Glutamatergic neuron (in vitro differentiated cells): Measurements from ENCODE around the gene PZP. TPM values are rescaled to one million over a fixed set of nuclear protein-coding genes. Genes with fewer than 3 reads are reported as not detected.
A peak's percentile ranks its signal among the peaks of the same experiment; 100 is the strongest.
"Not testable (repeated sequence)": the region's sequence is repeated elsewhere in the genome, so short reads cannot be mapped to it uniquely, and the experiment has no call there.

Source experiments
- DNase-seq: peaks from one replicate; pipeline ENCODE4 v3.0.0; 2022
- H3K27ac Mint-ChIP-seq: one replicate; pipeline ENCODE4 v1.8.0; 2020; ENCODE audit warnings: mild to moderate bottlenecking, mixed read lengths, inconsistent platforms; ENCODE audit not compliant: unreplicated experiment
- H3K27me3 Mint-ChIP-seq: one replicate; pipeline ENCODE4 v1.8.0; 2020; ENCODE audit warnings: mild to moderate bottlenecking, moderate library complexity, mixed read lengths, inconsistent platforms; ENCODE audit not compliant: unreplicated experiment
- H3K36me3 Mint-ChIP-seq: one replicate; pipeline ENCODE4 v1.8.0; 2020; ENCODE audit warnings: mild to moderate bottlenecking, mixed read lengths, inconsistent platforms; ENCODE audit not compliant: unreplicated experiment
- H3K4me1 Mint-ChIP-seq: one replicate; pipeline ENCODE4 v1.8.0; 2020; ENCODE audit warnings: mild to moderate bottlenecking, low read depth, mixed read lengths, inconsistent platforms; ENCODE audit not compliant: unreplicated experiment
- H3K4me3 Mint-ChIP-seq: one replicate; pipeline ENCODE4 v1.8.0; 2020; ENCODE audit warnings: mild to moderate bottlenecking, mixed read lengths, inconsistent platforms; ENCODE audit not compliant: unreplicated experiment
- H3K9me3 Mint-ChIP-seq: one replicate; pipeline ENCODE4 v1.8.0; 2020; ENCODE audit warnings: mild to moderate bottlenecking, moderate library complexity, mixed read lengths, inconsistent platforms; ENCODE audit not compliant: unreplicated experiment
- CTCF ChIP-seq: fragments of 200-600 bp; sonication (generic); IDR thresholded peaks from one replicate; pipeline ENCODE4 v1.5.0; 2021; ENCODE audit not compliant: partially characterized antibody, unreplicated experiment
- total RNA-seq: library from RNA; stranded (reverse); fragmentation: NEBNext Ultra II Directional; extraction: Animal tissue kit (Norgen Biotek cat#: 25700); gene quantifications from one replicate; pipeline ENCODE4 v1.2.1, GENCODE V29; 2021; ENCODE audit not compliant: unreplicated experiment

Gene PZP
- total RNA-seq, 1 donor from 2014 or later = not detected

GRCh38 chr12:9240776-9241175 lies 32.6 kb upstream of the PZP start:
- no peak for TF ChIP-seq CTCF
- Mint-ChIP-seq H3K4me1 (no peaks in the 10 kb centered on the region), H3K9me3 (no peaks in the 10 kb centered on the region), H3K27ac (no peak overlapping the region), H3K36me3 (no peaks in the 10 kb centered on the region), H3K27me3 (peaks cover 2% of the 10 kb centered on the region), H3K4me3 (no peak overlapping the region)
- no peak for DNase-seq

DNA sequence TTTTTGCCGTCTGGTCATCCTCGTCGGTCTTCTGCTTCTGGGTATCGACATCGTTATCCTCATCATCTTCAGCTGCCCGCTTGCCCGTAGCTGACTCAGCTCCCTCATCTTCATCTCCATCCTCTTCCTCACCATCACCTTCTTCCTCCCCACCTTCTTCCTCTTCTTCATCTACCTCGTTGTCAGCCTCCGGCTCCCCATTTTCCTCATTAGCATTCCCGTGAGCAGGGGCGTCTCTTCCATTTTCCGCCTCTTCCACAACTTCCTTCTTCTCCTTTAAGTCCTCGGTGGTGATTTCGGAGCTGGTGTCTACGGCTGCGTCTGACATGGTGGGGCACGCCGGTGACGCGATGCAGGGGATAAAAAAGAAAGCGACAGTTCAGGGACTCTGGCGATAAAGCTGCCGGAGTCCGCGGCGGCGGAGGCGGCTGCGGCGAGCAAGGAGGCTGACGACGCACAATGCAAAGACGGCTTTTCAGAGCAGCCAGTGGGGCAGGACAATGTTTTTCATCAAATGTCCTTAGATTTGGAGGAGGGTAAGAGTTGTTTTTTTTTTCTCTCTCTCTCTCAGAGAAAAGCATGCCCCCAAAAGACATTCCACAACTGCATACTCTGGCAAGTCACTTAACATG lies 31.9 kb upstream of the PZP start:
- not testable (repeated sequence) for H3K9me3 Mint-ChIP-seq, H3K27me3 Mint-ChIP-seq, H3K4me1 Mint-ChIP-seq, H3K36me3 Mint-ChIP-seq, DNase-seq, H3K27ac Mint-ChIP-seq
- H3K4me3 Mint-ChIP-seq = peak overlapping the region; percentile 44

GRCh38 chr12:9237286-9237685 lies 29.1 kb upstream of the PZP start:
- no peaks in the 10 kb centered on the region for H3K4me1 Mint-ChIP-seq
- H3K27me3 Mint-ChIP-seq = peaks cover 2% of the 10 kb centered on the region
- no peak for TF ChIP-seq CTCF
- no peak overlapping the region for H3K4me3 Mint-ChIP-seq
- no peak overlapping the region for H3K27ac Mint-ChIP-seq
- DNase-seq = no peak
- no peaks in the 10 kb centered on the region for H3K9me3 Mint-ChIP-seq
- no peaks in the 10 kb centered on the region for H3K36me3 Mint-ChIP-seq

- Mint-ChIP-seq H3K36me3 (no peaks in the 10 kb centered on the region), H3K27ac (no peak overlapping the region), H3K4me1 (no peaks in the 10 kb centered on the region), H3K9me3 (no peaks in the 10 kb centered on the region), H3K4me3 (no peak overlapping the region), H3K27me3 (no peaks in the 10 kb centered on the region)
- TF ChIP-seq CTCF = no peak
- no peak for DNase-seq
Observed at GRCh38 chr12:9235519-9235918, 27.3 kb upstream of the PZP start.

- H3K9me3 Mint-ChIP-seq = no peaks in the 10 kb centered on the region
- no peak for DNase-seq
- H3K4me1 Mint-ChIP-seq = no peaks in the 10 kb centered on the region
- no peak for TF ChIP-seq CTCF
- H3K27me3 Mint-ChIP-seq = no peaks in the 10 kb centered on the region
- H3K4me3 Mint-ChIP-seq = no peak overlapping the region
- H3K27ac Mint-ChIP-seq = no peak overlapping the region
- peaks cover 4% of the 10 kb centered on the region for H3K36me3 Mint-ChIP-seq
Observed at GRCh38 chr12:9227950-9228349, 19.8 kb upstream of the PZP start.

DNA sequence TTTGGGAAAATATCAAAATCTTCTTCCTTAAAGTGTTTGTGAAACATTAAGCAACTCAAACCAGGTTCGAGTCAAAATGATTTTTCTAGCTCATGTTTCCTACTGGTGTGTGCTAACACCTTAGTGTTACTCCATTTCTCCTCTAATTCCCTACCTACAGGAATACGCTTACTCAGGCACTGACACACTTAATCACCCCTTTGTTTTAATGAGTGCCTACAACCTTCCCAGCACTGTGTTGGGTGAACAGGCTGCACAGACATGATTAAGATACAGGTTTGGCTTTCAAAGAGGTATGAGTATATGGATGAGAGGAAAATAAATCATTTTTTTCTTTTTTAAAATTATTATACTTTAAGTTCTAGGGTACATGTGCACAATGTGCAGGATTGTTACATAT lies 15.6 kb upstream of the PZP start:
- no peak overlapping the region for H3K27ac Mint-ChIP-seq
- no peaks in the 10 kb centered on the region for H3K9me3 Mint-ChIP-seq
- no peak overlapping the region for H3K4me3 Mint-ChIP-seq
- no peak for DNase-seq
- peaks cover 4% of the 10 kb centered on the region for H3K36me3 Mint-ChIP-seq
- H3K4me1 Mint-ChIP-seq = no peaks in the 10 kb centered on the region
- TF ChIP-seq CTCF = no peak
- H3K27me3 Mint-ChIP-seq = no peaks in the 10 kb centered on the region
